ENCODE measurements around the gene DIP2B.
"Not testable (repeated sequence)": the region's sequence is repeated elsewhere in the genome, so short reads cannot be mapped to it uniquely, and the experiment has no call there.

DIP2B gene

GRCh38 chr12:50519353-50519752 lies 14.6 kb downstream of the DIP2B start:
- DNase-seq, result no peak

GRCh38 chr12:50520416-50521207 lies 15.8 kb downstream of the DIP2B start:
- DNase-seq, result no peak

GRCh38 chr12:50521781-50522180 lies 17.0 kb downstream of the DIP2B start:
- not testable (repeated sequence) for DNase-seq

- no peak for DNase-seq
These were observed 19.0 kb downstream of the DIP2B start for GRCh38 chr12:50523772-50524171.

GRCh38 chr12:50524621-50525020 lies 19.8 kb downstream of the DIP2B start:
- DNase-seq, result no peak

GRCh38 chr12:50525422-50525821 lies 20.6 kb downstream of the DIP2B start:
- DNase-seq, result no peak

GRCh38 chr12:50527359-50527726 lies 22.6 kb downstream of the DIP2B start:
- DNase-seq, result no peak

- DNase-seq, result no peak
These were observed 24.0 kb downstream of the DIP2B start for GRCh38 chr12:50528800-50529199.

- no peak for DNase-seq
These were observed 24.6 kb downstream of the DIP2B start for GRCh38 chr12:50529345-50529744.

GRCh38 chr12:50530532-50530931 lies 25.7 kb downstream of the DIP2B start:
- no peak for DNase-seq

GRCh38 chr12:50533203-50533584 lies 28.4 kb downstream of the DIP2B start:
- DNase-seq, result peak in 1 of 2 experiments; percentile 77

GRCh38 chr12:50533971-50534370 lies 29.2 kb downstream of the DIP2B start:
- peak in 1 of 2 experiments; percentile 38 for DNase-seq

GRCh38 chr12:50536831-50537537 lies 32.2 kb downstream of the DIP2B start:
- DNase-seq, result peak in 1 of 2 experiments; percentile 8

GRCh38 chr12:50537538-50537919 lies 32.7 kb downstream of the DIP2B start:
- DNase-seq, result peak; percentile 44 to 80

GRCh38 chr12:50538182-50538581 lies 33.4 kb downstream of the DIP2B start:
- DNase-seq, result no peak

- DNase-seq, result no peak
These were observed 36.4 kb downstream of the DIP2B start for GRCh38 chr12:50541139-50541538.

- DNase-seq, result peak; percentile 15 to 79
These were observed 37.7 kb downstream of the DIP2B start for GRCh38 chr12:50542448-50542847.

GRCh38 chr12:50543188-50543587 lies 38.4 kb downstream of the DIP2B start:
- not testable (repeated sequence) for DNase-seq

- no peak for DNase-seq
These were observed 40.4 kb downstream of the DIP2B start for GRCh38 chr12:50545213-50545612.

GRCh38 chr12:50545786-50546185 lies 41.0 kb downstream of the DIP2B start:
- no peak for DNase-seq

- DNase-seq, result no peak
These were observed 41.9 kb downstream of the DIP2B start for GRCh38 chr12:50546441-50547318.

GRCh38 chr12:50547742-50548141 lies 43.0 kb downstream of the DIP2B start:
- no peak for DNase-seq

- no peak for DNase-seq
These were observed 45.1 kb downstream of the DIP2B start for GRCh38 chr12:50549885-50550284.

Measured in SW 1271 (cell line).